Upper lobe of right lung (tissue), 1 donor: ENCODE measurements around the gene TASP1. TPM values are rescaled to one million over a fixed set of nuclear protein-coding genes. Genes with fewer than 3 reads are reported as not detected.

ENCODE experiments used
- ATAC-seq: fragments of 200-7000 bp; cut with Tn5 transposase; one replicate; pipeline ENCODE4 v1.9.1; 2020; ENCODE audit warnings: mild to moderate bottlenecking, moderate library complexity
- DNase-seq: peaks from one replicate; pipeline ENCODE4 v3.0.0-alpha.2; 2020
- H3K27ac ChIP-seq: fragments of 200-600 bp; one replicate; pipeline ENCODE4 v1.8.0; 2022
- H3K27me3 ChIP-seq: fragments of 200-600 bp; one replicate; pipeline ENCODE4 v1.8.0; 2022; ENCODE audit warnings: mild to moderate bottlenecking
- H3K36me3 ChIP-seq: fragments of 200-600 bp; one replicate; pipeline ENCODE4 v1.8.0; 2022
- H3K4me1 ChIP-seq: fragments of 200-600 bp; one replicate; pipeline ENCODE4 v1.8.0; 2022
- H3K4me3 ChIP-seq: fragments of 200-600 bp; one replicate; pipeline ENCODE4 v1.8.0; 2022; ENCODE audit warnings: mild to moderate bottlenecking
- H3K9me3 ChIP-seq: fragments of 200-600 bp; one replicate; pipeline ENCODE4 v1.8.0; 2022
- intact Hi-C: fragments of 100-400 bp; cut with DNase I; formaldehyde crosslinking; loops from one replicate; pipeline ENCODE4 v1.11.0; 2022
- total RNA-seq: library from RNA; stranded (reverse); fragmentation: NEBNext Ultra II Directional; extraction: Animal tissue kit (Norgen Biotek cat#: 25700); gene quantifications from one replicate; pipeline ENCODE4 v1.2.1, GENCODE V29; 2021
- TF ChIP-seq, protein P1 (sequence below): fragments of 200-600 bp; IDR thresholded peaks from one replicate; pipeline ENCODE4 v1.8.0; 2022; ENCODE audit warnings: antibody characterized with exemption
- donor health status: DM: no; HTN: yes; CAD: no; lungs with severe emphysema.

Gene TASP1
- total RNA-seq, 1 donor from 2014 or later: 17.1 TPM

DNA sequence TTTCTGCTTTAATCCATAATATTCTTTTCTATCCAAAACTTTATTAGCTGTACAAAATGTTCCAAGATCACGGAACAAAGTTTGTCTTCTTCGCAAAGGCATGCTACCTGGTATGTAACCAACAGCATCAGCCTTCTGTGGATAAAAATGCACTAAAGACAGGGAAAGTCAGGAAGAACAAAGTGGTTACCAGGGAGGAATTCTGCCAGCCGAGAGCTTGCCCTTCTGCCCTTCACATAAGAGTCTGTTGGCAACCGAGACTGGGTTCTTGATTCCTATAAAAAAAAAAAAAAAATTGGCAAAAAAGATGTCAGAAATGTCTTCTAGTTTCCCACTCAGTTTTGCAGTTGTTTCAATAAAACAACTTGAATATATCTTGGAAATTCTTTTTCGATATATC is 58.0 kb downstream of the TASP1 start:
- intact Hi-C loops: no loop called here
- TF ChIP-seq, protein P1, sequence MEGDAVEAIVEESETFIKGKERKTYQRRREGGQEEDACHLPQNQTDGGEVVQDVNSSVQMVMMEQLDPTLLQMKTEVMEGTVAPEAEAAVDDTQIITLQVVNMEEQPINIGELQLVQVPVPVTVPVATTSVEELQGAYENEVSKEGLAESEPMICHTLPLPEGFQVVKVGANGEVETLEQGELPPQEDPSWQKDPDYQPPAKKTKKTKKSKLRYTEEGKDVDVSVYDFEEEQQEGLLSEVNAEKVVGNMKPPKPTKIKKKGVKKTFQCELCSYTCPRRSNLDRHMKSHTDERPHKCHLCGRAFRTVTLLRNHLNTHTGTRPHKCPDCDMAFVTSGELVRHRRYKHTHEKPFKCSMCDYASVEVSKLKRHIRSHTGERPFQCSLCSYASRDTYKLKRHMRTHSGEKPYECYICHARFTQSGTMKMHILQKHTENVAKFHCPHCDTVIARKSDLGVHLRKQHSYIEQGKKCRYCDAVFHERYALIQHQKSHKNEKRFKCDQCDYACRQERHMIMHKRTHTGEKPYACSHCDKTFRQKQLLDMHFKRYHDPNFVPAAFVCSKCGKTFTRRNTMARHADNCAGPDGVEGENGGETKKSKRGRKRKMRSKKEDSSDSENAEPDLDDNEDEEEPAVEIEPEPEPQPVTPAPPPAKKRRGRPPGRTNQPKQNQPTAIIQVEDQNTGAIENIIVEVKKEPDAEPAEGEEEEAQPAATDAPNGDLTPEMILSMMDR: no peak
- H3K27ac ChIP-seq: no peak overlapping the region
- no peaks in the 10 kb centered on the region for H3K4me1 ChIP-seq
- H3K4me3 ChIP-seq: no peak overlapping the region
- no peak for DNase-seq
- peaks cover 12% of the 10 kb centered on the region for H3K36me3 ChIP-seq
- ATAC-seq: no peak
- no peaks in the 10 kb centered on the region for H3K9me3 ChIP-seq
- H3K27me3 ChIP-seq: no peaks in the 10 kb centered on the region

DNA sequence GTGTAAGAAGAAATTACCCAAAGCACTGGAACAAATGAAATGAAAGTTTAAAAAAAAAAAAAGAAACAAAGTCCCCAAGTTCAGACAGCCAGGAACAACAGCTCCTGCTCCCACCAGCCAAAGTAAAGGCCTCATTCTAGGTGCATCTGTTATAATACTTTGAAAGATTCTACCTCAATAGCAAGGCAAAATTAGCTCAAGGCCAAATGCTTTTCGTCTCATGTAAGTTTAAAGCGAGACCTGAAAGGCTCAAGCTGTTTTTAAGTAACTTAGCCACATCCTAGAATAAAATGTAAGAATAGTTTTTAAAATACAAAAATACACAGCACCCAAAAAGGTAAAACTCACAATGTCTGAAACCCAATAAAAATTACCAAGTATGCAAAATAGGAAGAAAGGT is 64.7 kb downstream of the TASP1 start:
- DNase-seq: no peak
- TF ChIP-seq, protein P1: no peak

DNA sequence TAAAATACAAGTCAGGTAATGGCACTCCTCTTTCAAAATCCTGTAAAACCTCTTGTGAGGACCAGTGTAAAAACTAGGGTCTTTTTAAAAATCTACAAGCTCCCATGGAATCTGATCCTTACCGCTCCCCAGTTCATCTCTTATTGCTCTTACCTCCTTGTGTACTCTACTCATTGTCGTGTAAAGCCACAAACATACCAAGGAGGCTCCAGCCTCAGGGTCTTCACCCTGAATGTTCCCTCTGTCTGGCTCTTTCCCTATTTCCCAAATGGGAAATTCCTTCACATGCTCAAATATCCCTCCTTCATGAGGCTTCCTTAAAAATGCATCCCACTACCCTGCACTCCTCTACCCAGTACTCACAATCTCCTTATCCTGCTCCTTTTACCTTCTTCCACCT is 67.1 kb downstream of the TASP1 start:
- ATAC-seq: no peak
- no peak overlapping the region for H3K27ac ChIP-seq
- H3K9me3 ChIP-seq: no peaks in the 10 kb centered on the region
- peaks cover 4% of the 10 kb centered on the region for H3K36me3 ChIP-seq
- no peaks in the 10 kb centered on the region for H3K4me1 ChIP-seq
- H3K27me3 ChIP-seq: no peaks in the 10 kb centered on the region
- DNase-seq: no peak
- intact Hi-C loops: no loop called here
- H3K4me3 ChIP-seq: no peak overlapping the region
- TF ChIP-seq, protein P1: no peak

More for the DNA sequence above, 64.7 kb downstream of the TASP1 start:
- Histone ChIP-seq H3K4me3 (no peak overlapping the region), H3K9me3 (no peaks in the 10 kb centered on the region), H3K27ac (no peak overlapping the region), H3K27me3 (no peaks in the 10 kb centered on the region), H3K36me3 (peaks cover 3% of the 10 kb centered on the region), H3K4me1 (no peaks in the 10 kb centered on the region)
- ATAC-seq: no peak
- intact Hi-C loops: no loop called here

DNA sequence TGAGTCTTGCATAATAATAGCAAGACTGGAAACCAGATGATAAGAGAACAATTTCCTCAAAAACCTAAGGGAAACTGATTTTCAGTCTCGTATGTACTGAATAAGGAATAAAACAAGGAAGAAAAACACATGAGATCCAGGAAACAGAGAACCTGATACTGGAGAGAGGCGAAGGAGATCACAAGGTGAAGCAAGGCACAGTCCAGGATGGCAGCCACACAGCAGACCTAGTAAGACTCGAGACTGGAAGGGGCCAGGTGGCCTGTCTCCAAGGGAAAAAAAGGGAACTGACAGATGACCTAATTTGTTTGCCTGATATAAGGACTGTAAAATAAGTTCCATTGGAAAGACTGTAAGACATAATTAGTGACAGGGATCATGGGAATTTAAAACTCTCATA is 71.1 kb downstream of the TASP1 start:
- Histone ChIP-seq H3K9me3 (no peaks in the 10 kb centered on the region), H3K4me1 (no peaks in the 10 kb centered on the region), H3K27me3 (no peaks in the 10 kb centered on the region), H3K4me3 (no peak overlapping the region), H3K27ac (no peak overlapping the region), H3K36me3 (peaks cover 4% of the 10 kb centered on the region)
- TF ChIP-seq, protein P1: no peak
- intact Hi-C loops: no loop called here
- no peak for ATAC-seq
- DNase-seq: no peak

GRCh38 chr20:13563854-13564253 is 74.9 kb downstream of the TASP1 start:
- no peak for DNase-seq
- intact Hi-C loops: no loop called here
- no peaks in the 10 kb centered on the region for H3K36me3 ChIP-seq

More at GRCh38 chr20:13563854-13564253, 74.9 kb downstream of the TASP1 start:
- TF ChIP-seq, protein P1: no peak
- Histone ChIP-seq H3K4me1 (no peaks in the 10 kb centered on the region), H3K4me3 (no peak overlapping the region), H3K27ac (no peak overlapping the region), H3K27me3 (no peaks in the 10 kb centered on the region), H3K9me3 (no peaks in the 10 kb centered on the region)
- no peak for ATAC-seq
